HFFc6 (cell line): ENCODE data around the gene SUGCT. TPM values are rescaled to one million over a fixed set of nuclear protein-coding genes. Genes with fewer than 3 reads are reported as not detected.
"Not testable (repeated sequence)": the region's sequence is repeated elsewhere in the genome, so short reads cannot be mapped to it uniquely, and the experiment has no call there.

Source experiments
- DNase-seq: peaks from one replicate; pipeline ENCODE4 v3.0.0-alpha.2; 2018
- H3K27ac Mint-ChIP-seq: 2 replicates; pipeline ENCODE4 v1.8.0; 2020; ENCODE audit warnings: mild to moderate bottlenecking, mixed read lengths
- H3K27me3 Mint-ChIP-seq: 2 replicates; pipeline ENCODE4 v1.8.0; 2021; ENCODE audit warnings: mild to moderate bottlenecking, moderate library complexity, mixed read lengths; ENCODE audit not compliant: insufficient read depth
- H3K36me3 Mint-ChIP-seq: 2 replicates; pipeline ENCODE4 v1.8.0; 2021; ENCODE audit warnings: low read depth, mixed read lengths
- H3K4me1 Mint-ChIP-seq: 2 replicates; pipeline ENCODE4 v1.8.0; 2020; ENCODE audit warnings: low read depth, mixed read lengths
- H3K4me3 Mint-ChIP-seq: 2 replicates; pipeline ENCODE4 v1.8.0; 2020; ENCODE audit warnings: mild to moderate bottlenecking, moderate library complexity, mixed read lengths
- H3K9me3 Mint-ChIP-seq: 2 replicates; pipeline ENCODE4 v1.8.0; 2020; ENCODE audit warnings: mild to moderate bottlenecking, mixed read lengths
- total RNA-seq, 6 experiments: library from RNA; stranded (reverse); fragmentation: NEBNext Ultra II Directional; extraction: Animal tissue kit (Norgen Biotek cat#: 25700); gene quantifications; 2 replicates in 1 of 6; 3 replicates in 5 of 6; pipeline ENCODE4 v1.2.3, GENCODE V29; 2021
- TF ChIP-seq, protein P1 (sequence below): fragments of 200-600 bp; sonication (generic); IDR thresholded peaks from 2 replicates; pipeline ENCODE4 v1.5.0; 2021; ENCODE audit warnings: antibody characterized with exemption, mild to moderate bottlenecking

SUGCT gene
- total RNA-seq, 6 experiments from 2014 or later, result 12.9 to 20.1 (median 17.1) TPM

DNA sequence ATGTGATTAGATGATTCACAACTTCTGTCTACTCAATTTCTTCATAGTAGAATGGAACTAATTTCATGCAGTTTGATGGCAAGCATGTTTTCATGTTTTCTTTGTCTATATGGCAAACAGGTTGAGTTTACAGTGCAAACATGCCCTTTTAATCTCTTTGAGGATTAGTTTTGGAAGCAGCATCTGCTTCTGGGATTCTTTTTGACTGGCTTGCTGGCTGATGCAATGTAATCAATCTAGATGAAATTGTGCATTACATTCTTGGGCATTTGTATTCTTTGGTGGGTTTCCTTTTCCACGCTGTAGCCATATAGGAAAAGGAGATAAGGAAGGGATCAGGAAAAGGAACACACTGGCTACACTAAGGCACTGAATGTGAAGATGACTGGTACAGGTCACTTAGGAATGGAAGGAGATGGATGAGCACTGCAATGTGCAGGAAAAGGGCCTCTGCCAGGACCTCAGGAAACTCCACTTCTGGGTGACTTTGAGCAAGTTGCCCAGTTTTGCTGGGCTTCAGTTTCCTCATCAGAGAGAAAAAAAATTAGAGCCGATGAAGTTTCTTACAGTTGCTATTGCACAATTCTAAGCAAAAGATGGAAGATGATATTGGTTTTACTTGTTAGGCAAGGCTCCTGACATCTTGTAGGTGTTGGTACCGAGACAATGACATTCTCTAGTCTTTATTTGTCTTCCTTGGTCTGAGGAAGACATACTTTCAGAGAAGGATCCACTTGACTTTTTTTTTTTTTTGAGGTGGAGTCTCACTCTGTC, 269.1 kb downstream of the SUGCT start:
- Mint-ChIP-seq H3K36me3 (no peaks in the 10 kb centered on the region), H3K4me3 (no peak overlapping the region), H3K27me3 (no peaks in the 10 kb centered on the region), H3K9me3 (no peaks in the 10 kb centered on the region), H3K4me1 (peaks cover 8% of the 10 kb centered on the region), H3K27ac (no peak overlapping the region)
- DNase-seq, result no peak
- TF ChIP-seq, protein P1, sequence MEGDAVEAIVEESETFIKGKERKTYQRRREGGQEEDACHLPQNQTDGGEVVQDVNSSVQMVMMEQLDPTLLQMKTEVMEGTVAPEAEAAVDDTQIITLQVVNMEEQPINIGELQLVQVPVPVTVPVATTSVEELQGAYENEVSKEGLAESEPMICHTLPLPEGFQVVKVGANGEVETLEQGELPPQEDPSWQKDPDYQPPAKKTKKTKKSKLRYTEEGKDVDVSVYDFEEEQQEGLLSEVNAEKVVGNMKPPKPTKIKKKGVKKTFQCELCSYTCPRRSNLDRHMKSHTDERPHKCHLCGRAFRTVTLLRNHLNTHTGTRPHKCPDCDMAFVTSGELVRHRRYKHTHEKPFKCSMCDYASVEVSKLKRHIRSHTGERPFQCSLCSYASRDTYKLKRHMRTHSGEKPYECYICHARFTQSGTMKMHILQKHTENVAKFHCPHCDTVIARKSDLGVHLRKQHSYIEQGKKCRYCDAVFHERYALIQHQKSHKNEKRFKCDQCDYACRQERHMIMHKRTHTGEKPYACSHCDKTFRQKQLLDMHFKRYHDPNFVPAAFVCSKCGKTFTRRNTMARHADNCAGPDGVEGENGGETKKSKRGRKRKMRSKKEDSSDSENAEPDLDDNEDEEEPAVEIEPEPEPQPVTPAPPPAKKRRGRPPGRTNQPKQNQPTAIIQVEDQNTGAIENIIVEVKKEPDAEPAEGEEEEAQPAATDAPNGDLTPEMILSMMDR, result no peak

DNA sequence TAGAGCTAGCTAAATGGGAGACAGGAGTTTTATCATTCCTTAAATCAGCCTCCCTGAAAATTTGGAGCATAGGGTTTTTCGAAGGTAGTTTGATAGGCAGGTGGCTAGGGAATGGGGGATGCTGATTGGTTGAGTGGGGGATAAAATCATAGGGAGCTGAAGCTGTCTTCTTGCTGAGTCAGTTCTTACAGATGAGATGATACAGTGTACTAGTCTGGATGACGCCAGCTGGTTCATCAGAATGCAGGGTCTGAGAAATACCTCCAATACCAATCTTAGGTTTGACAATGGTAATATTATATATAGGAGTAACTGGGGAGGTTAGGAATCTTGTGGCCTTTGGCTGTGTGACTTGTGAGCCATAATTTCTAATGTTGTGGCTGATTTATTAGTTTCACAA, 271.2 kb downstream of the SUGCT start:
- Mint-ChIP-seq H3K9me3 (no peaks in the 10 kb centered on the region), H3K4me1 (peaks cover 8% of the 10 kb centered on the region), H3K4me3 (no peak overlapping the region), H3K27me3 (no peaks in the 10 kb centered on the region), H3K36me3 (no peaks in the 10 kb centered on the region), H3K27ac (no peak overlapping the region)
- TF ChIP-seq, protein P1, result no peak
- DNase-seq, result no peak

DNA sequence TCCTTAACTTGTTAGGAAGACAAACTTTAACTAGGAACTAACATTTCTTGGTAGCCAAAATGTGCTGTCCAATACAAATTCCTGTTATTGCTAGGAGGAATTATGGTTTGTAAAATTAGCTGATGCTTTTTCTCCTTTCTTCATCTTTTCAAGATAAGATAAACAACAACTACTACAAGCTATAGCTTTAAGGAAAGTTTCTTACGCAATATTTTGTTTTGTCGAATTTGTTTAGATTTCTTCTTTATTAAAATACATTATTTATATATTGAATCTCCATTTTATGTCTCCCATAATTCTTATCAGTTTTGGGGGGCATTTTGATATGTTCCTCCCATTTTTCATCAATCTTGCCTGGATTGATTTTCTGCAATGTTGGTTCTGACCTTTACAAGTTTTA, 277.5 kb downstream of the SUGCT start:
- Mint-ChIP-seq H3K27me3 (peaks cover 2% of the 10 kb centered on the region; the same call in 1 of the 2 replicates), H3K36me3 (no peaks in the 10 kb centered on the region), H3K4me1 (no peaks in the 10 kb centered on the region), H3K9me3 (no peaks in the 10 kb centered on the region), H3K4me3 (no peak overlapping the region), H3K27ac (no peak overlapping the region)
- no peak for DNase-seq
- TF ChIP-seq, protein P1, result no peak

DNA sequence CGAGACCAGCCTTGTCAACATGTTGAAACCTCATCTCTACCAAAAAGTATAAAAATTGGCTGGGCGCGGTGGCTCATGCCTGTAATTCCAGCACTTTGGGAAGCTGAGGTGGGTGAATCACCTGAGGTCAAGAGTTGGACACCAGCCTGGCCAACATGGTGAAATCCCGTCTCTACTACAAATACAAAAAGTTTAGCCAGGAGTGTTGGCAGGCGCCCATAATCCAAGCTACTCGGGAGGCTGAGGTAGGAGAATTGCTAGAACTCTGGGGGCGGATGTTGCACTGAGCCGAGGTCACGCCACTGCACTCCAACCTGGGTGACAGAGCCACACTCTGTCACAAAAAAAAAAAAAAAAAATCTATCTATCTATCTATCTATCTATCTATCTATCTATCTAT, 279.9 kb downstream of the SUGCT start:
- not testable (repeated sequence) for H3K27me3 Mint-ChIP-seq, H3K4me1 Mint-ChIP-seq, H3K27ac Mint-ChIP-seq, H3K9me3 Mint-ChIP-seq, DNase-seq, H3K4me3 Mint-ChIP-seq, H3K36me3 Mint-ChIP-seq

DNA sequence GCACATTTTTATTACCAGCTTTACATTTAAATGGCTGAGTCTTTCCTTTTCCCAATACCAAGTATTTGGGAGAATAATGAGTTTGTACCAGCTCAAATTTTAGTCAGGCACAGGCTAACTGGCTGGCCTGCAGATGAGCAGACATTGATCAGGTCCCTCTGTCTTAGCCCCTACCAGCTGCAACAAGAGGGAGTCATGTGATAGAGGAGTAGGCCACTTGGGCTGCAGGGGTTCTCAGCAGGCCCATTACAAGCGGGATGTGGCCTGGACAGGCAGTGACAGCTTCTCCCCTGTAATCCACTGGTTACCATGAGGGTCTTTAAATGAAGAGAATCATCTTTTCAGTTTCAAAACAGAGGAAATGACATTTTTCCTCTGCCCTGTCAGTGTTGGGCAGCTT, 283.6 kb downstream of the SUGCT start:
- Mint-ChIP-seq H3K27me3 (no peaks in the 10 kb centered on the region), H3K9me3 (no peaks in the 10 kb centered on the region), H3K4me1 (0 out of 2 replicates have a peak, but pooled peaks cover 5% of the 10 kb centered on the region), H3K36me3 (no peaks in the 10 kb centered on the region), H3K27ac (no peak overlapping the region), H3K4me3 (no peak overlapping the region)
- no peak for DNase-seq
- TF ChIP-seq, protein P1, result no peak

DNA sequence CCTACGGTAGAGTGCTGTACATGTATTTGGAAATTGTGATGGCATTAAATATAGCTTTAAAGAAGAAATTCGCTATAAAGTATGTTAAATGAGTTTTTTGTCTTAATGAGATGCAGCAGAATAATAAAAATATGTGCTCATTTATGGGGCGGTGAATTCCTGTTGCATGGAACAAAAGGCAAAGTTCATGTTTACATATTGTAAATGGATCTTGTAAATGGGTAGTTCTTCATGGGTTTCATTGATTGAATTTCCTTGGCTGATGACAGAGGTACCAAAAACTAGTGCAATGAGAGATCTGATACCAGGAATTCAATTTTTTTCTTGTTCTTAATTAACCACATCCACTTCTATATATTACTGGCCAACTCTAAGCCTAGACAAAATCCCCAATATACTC, 284.2 kb downstream of the SUGCT start:
- no peak for DNase-seq
- H3K9me3 Mint-ChIP-seq, result no peaks in the 10 kb centered on the region
- H3K4me1 Mint-ChIP-seq, result 0 out of 2 replicates have a peak, but pooled peaks cover 5% of the 10 kb centered on the region
- no peak overlapping the region for H3K4me3 Mint-ChIP-seq
- no peaks in the 10 kb centered on the region for H3K36me3 Mint-ChIP-seq
- TF ChIP-seq, protein P1, result no peak
- H3K27ac Mint-ChIP-seq, result no peak overlapping the region
- H3K27me3 Mint-ChIP-seq, result no peaks in the 10 kb centered on the region
